ENCODE data around the gene ORC3. TPM values are rescaled to one million over a fixed set of nuclear protein-coding genes. Genes with fewer than 3 reads are reported as not detected.

Gene ORC3
- total and polyA plus RNA-seq, 2 donors (not counting 1 experiment from before 2014, with no cell fraction given) = 16.1 to 31.2 TPM

DNA sequence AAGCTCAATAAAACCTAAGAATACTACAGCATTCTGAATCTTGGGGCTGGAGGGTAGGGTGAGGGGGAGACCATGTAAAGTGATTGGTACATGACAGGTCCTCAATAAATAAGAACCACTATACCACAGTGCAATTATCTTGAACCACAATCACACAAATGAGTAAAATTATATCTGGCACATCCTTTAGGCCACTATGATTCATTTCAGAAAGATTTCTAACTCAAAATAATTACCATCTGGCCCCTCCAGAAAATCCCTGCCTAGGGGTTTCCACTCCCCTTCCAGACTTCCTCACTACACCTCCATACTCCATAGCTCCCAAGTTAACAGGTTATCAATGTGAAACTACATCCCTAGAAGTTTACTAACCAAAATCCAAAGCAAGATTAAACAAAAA, 92.4 kb downstream of the ORC3 start:
- H4K20me1 ChIP-seq (ENCODE audit: control insufficient read depth, insufficient read depth, low read length, poor library complexity, severe bottlenecking) = peaks cover 52% of the 10 kb centered on the region
- no peak overlapping the region for H2AFZ ChIP-seq (ENCODE audit: insufficient read depth, low read depth, low read length, poor library complexity, severe bottlenecking)
- H3K4me2 ChIP-seq (replicated peaks; ENCODE audit: low read depth, low read length, poor library complexity, severe bottlenecking) = no peak overlapping the region
- ATAC-seq (ENCODE audit: low read depth) (no peak), DNase-seq (no peak)
- peaks cover 81% of the 10 kb centered on the region for H3K79me2 ChIP-seq (ENCODE audit: control insufficient read depth, insufficient read depth, low read length)
- peaks cover 3% of the 10 kb centered on the region for H3K9me3 Mint-ChIP-seq (ENCODE audit: insufficient read depth)
- intact Hi-C loops (cut with micrococcal nuclease) = no loop called here
- H3K9me3 ChIP-seq (ENCODE audit: control extremely low read depth in 1 of 3, control insufficient read depth in 2 of 3, insufficient read depth in 1 of 3, low read length in 2 of 3) = no peaks in the 10 kb centered on the region
- no peak overlapping the region for H3K9ac ChIP-seq (ENCODE audit: low read length)
- H3K4me1 Mint-ChIP-seq = peaks cover 66% of the 10 kb centered on the region
- peaks cover 16 to 47% of the 10 kb centered on the region in 2 donors for H3K4me1 ChIP-seq (ENCODE audit: control insufficient read depth in 2 of 2, insufficient read depth in 2 of 2, low read length in 2 of 2)
- ChIA-PET POLR2A (no interaction called here), CTCF (interaction anchor here (1.4 kb wide), 1 partner anchor 20 kb away, joined by 3 read pairs; the partner anchor contains the start of gene AKIRIN2)
- H3K27ac ChIP-seq (ENCODE audit: low read length in 2 of 2) = peak overlapping the region in 1 of 2 donors; percentile 74
- no peaks in the 10 kb centered on the region for H3K27me3 ChIP-seq (replicated peaks in 1 of 4; ENCODE audit: control extremely low read depth in 1 of 4, control insufficient read depth in 3 of 4, insufficient read depth in 4 of 4, low read length in 3 of 4)
- H3K27me3 Mint-ChIP-seq = no peaks in the 10 kb centered on the region
- no peak overlapping the region for H3K4me3 Mint-ChIP-seq
- peak overlapping the region; percentile 74 for H3K27ac Mint-ChIP-seq
- H3K4me3 ChIP-seq (ENCODE audit: control extremely low read depth in 1 of 5, extremely low read depth in 1 of 5, insufficient read depth in 1 of 5, low read depth in 2 of 5, low read length in 4 of 5) = no peak overlapping the region
- H3K36me3 ChIP-seq (replicated peaks in 1 of 2; ENCODE audit: control extremely low read depth in 1 of 2, control insufficient read depth in 1 of 2, extremely low read depth in 1 of 2, insufficient read depth in 2 of 2, low read length in 1 of 2) = peaks cover 5 to 35% of the 10 kb centered on the region in 2 experiments
- TF ChIP-seq EZH2 (IDR thresholded peaks at IDR 0.05; ENCODE audit: borderline replicate concordance, insufficient read depth, low read depth, low read length, poor library complexity, severe bottlenecking) = no peak
- TF ChIP-seq, protein P1, sequence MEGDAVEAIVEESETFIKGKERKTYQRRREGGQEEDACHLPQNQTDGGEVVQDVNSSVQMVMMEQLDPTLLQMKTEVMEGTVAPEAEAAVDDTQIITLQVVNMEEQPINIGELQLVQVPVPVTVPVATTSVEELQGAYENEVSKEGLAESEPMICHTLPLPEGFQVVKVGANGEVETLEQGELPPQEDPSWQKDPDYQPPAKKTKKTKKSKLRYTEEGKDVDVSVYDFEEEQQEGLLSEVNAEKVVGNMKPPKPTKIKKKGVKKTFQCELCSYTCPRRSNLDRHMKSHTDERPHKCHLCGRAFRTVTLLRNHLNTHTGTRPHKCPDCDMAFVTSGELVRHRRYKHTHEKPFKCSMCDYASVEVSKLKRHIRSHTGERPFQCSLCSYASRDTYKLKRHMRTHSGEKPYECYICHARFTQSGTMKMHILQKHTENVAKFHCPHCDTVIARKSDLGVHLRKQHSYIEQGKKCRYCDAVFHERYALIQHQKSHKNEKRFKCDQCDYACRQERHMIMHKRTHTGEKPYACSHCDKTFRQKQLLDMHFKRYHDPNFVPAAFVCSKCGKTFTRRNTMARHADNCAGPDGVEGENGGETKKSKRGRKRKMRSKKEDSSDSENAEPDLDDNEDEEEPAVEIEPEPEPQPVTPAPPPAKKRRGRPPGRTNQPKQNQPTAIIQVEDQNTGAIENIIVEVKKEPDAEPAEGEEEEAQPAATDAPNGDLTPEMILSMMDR (IDR thresholded peaks at IDR 0.05) = no peak

GRCh38 chr6:87683890-87684289, 94.0 kb downstream of the ORC3 start:
- intact Hi-C loops (cut with micrococcal nuclease) = loop anchor here (2.0 kb wide), 1 partner anchor 15 kb away; no protein-coding TSS in a partner anchor
- DNase-seq = no peak
- H2AFZ ChIP-seq (ENCODE audit: insufficient read depth, low read depth, low read length, poor library complexity, severe bottlenecking) = no peak overlapping the region
- H3K36me3 ChIP-seq (replicated peaks in 1 of 2; ENCODE audit: control extremely low read depth in 1 of 2, control insufficient read depth in 1 of 2, extremely low read depth in 1 of 2, insufficient read depth in 2 of 2, low read length in 1 of 2) = peaks cover 1 to 33% of the 10 kb centered on the region in 2 experiments
- no peak overlapping the region for H3K4me3 Mint-ChIP-seq
- H3K9ac ChIP-seq (ENCODE audit: low read length) = no peak overlapping the region
- CTCF ChIA-PET = interaction anchor here (0.8 to 1.3 kb wide), 2 partner anchors 14 to 554 kb away, joined by 3 read pairs; no protein-coding TSS in a partner anchor
- TF ChIP-seq, protein P1 (IDR thresholded peaks at IDR 0.05) = no peak
- no peak for TF ChIP-seq EZH2 (IDR thresholded peaks at IDR 0.05; ENCODE audit: borderline replicate concordance, insufficient read depth, low read depth, low read length, poor library complexity, severe bottlenecking)
- peak overlapping the region; percentile 63 for H3K27ac Mint-ChIP-seq
- peaks cover 97% of the 10 kb centered on the region for H3K79me2 ChIP-seq (ENCODE audit: control insufficient read depth, insufficient read depth, low read length)
- H4K20me1 ChIP-seq (ENCODE audit: control insufficient read depth, insufficient read depth, low read length, poor library complexity, severe bottlenecking) = peaks cover 66% of the 10 kb centered on the region
- H3K4me1 Mint-ChIP-seq = peaks cover 74% of the 10 kb centered on the region
- peak overlapping the region in 1 of 2 donors; percentile 74 for H3K27ac ChIP-seq (ENCODE audit: low read length in 2 of 2)
- no peaks in the 10 kb centered on the region for H3K27me3 ChIP-seq (replicated peaks in 1 of 4; ENCODE audit: control extremely low read depth in 1 of 4, control insufficient read depth in 3 of 4, insufficient read depth in 4 of 4, low read length in 3 of 4)
- no peak overlapping the region for H3K4me3 ChIP-seq (ENCODE audit: control extremely low read depth in 1 of 5, extremely low read depth in 1 of 5, insufficient read depth in 1 of 5, low read depth in 2 of 5, low read length in 4 of 5)
- peaks cover 0 to 8% (median 0%) of the 10 kb centered on the region in 3 donors for H3K9me3 ChIP-seq (ENCODE audit: control extremely low read depth in 1 of 3, control insufficient read depth in 2 of 3, insufficient read depth in 1 of 3, low read length in 2 of 3)
- no peak overlapping the region for H3K4me2 ChIP-seq (replicated peaks; ENCODE audit: low read depth, low read length, poor library complexity, severe bottlenecking)
- POLR2A ChIA-PET = no interaction called here
- H3K9me3 Mint-ChIP-seq (ENCODE audit: insufficient read depth) = peaks cover 3% of the 10 kb centered on the region
- whole genome bisulfite sequencing (ENCODE audit: insufficient coverage) = 93% methylated on average over 2 of the region's 3 CpGs
- no peaks in the 10 kb centered on the region for H3K27me3 Mint-ChIP-seq
- peaks cover 19 to 51% of the 10 kb centered on the region in 2 donors for H3K4me1 ChIP-seq (ENCODE audit: control insufficient read depth in 2 of 2, insufficient read depth in 2 of 2, low read length in 2 of 2)
- no peak for ATAC-seq (ENCODE audit: low read depth)
